GM19193 (cell line): ENCODE results near the gene GRIN2A.

Experiments
- POLR2A ChIP-seq: IDR thresholded peaks from 4 replicates; pipeline ENCODE4 v1.6.1; 2011; ENCODE audit not compliant: insufficient read depth, insufficient read length; ENCODE audit errors: extremely low read depth

The GRIN2A gene

GRCh38 chr16:9837481-9837880 lies 344.7 kb downstream of the GRIN2A start:
- TF ChIP-seq POLR2A: no peak

- no peak for TF ChIP-seq POLR2A
These were observed 346.0 kb downstream of the GRIN2A start for GRCh38 chr16:9836118-9836736.

- no peak for TF ChIP-seq POLR2A
These were observed 355.0 kb downstream of the GRIN2A start for GRCh38 chr16:9827062-9827752.

- no peak for TF ChIP-seq POLR2A
These were observed 355.6 kb downstream of the GRIN2A start for GRCh38 chr16:9826656-9827055.

- no peak for TF ChIP-seq POLR2A
These were observed 357.8 kb downstream of the GRIN2A start for GRCh38 chr16:9824200-9825068.

GRCh38 chr16:9823510-9823909 lies 358.7 kb downstream of the GRIN2A start:
- no peak for TF ChIP-seq POLR2A

- TF ChIP-seq POLR2A: no peak
These were observed 360.3 kb downstream of the GRIN2A start for GRCh38 chr16:9821970-9822369.

GRCh38 chr16:9821331-9821730 lies 360.9 kb downstream of the GRIN2A start:
- no peak for TF ChIP-seq POLR2A

- no peak for TF ChIP-seq POLR2A
These were observed 361.6 kb downstream of the GRIN2A start for GRCh38 chr16:9820476-9821246.

GRCh38 chr16:9818702-9819101 lies 363.5 kb downstream of the GRIN2A start:
- TF ChIP-seq POLR2A: no peak

GRCh38 chr16:9817586-9817985 lies 364.6 kb downstream of the GRIN2A start:
- TF ChIP-seq POLR2A: no peak

GRCh38 chr16:9816644-9817043 lies 365.6 kb downstream of the GRIN2A start:
- no peak for TF ChIP-seq POLR2A

GRCh38 chr16:9813665-9814064 lies 368.6 kb downstream of the GRIN2A start:
- no peak for TF ChIP-seq POLR2A

- TF ChIP-seq POLR2A: no peak
These were observed 374.0 kb downstream of the GRIN2A start for GRCh38 chr16:9808210-9808609.

- no peak for TF ChIP-seq POLR2A
These were observed 374.9 kb downstream of the GRIN2A start for GRCh38 chr16:9807302-9807701.
